ENCODE results near the gene LCN2.

DNA sequence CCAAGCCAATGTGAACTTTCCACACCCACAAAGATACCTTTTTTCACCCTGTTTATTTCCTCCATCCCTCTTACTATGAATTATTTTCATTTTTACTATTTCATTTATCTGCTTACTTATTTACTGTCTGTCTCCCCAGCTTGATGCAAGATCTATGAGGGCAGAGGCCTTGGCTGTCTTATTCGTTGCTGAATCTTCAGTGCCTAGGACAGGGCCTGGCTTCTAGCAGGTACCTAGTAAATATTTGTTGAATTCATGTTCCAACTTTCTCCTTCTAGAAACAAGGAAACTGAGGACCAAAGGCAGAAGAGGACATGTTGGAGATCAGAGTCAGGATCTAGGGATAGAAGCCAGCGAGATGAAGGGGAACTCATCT, 53.4 kb downstream of the LCN2 start:
- TF ChIP-seq, protein P1, sequence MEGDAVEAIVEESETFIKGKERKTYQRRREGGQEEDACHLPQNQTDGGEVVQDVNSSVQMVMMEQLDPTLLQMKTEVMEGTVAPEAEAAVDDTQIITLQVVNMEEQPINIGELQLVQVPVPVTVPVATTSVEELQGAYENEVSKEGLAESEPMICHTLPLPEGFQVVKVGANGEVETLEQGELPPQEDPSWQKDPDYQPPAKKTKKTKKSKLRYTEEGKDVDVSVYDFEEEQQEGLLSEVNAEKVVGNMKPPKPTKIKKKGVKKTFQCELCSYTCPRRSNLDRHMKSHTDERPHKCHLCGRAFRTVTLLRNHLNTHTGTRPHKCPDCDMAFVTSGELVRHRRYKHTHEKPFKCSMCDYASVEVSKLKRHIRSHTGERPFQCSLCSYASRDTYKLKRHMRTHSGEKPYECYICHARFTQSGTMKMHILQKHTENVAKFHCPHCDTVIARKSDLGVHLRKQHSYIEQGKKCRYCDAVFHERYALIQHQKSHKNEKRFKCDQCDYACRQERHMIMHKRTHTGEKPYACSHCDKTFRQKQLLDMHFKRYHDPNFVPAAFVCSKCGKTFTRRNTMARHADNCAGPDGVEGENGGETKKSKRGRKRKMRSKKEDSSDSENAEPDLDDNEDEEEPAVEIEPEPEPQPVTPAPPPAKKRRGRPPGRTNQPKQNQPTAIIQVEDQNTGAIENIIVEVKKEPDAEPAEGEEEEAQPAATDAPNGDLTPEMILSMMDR (IDR thresholded peaks at IDR 0.05) = no peak
- TF ChIP-seq POLR2A (IDR thresholded peaks at IDR 0.05) = no peak

Measured in adrenal gland (tissue), 5 donors.